SK-N-SH (cell line): ENCODE measurements around the gene TBC1D21. TPM values are rescaled to one million over a fixed set of nuclear protein-coding genes. Genes with fewer than 3 reads are reported as not detected.

Experiments used
- CTCF ChIA-PET: fragments of 300-600, 350-600 bp; formaldehyde crosslinking; extraction: SDS; loops from one replicate; lab custom pipeline; 2021; lab: Yijun Ruan, JAX
- POLR2A ChIA-PET: fragments of 350-600 bp; sonication (Branson Sonifier 250); formaldehyde crosslinking; extraction: SDS; loops from one replicate; lab custom pipeline; 2020; ENCODE audit warnings: antibody characterized with exemption, inconsistent platforms; lab: Yijun Ruan, JAX
- DNase-seq: peaks from one replicate; pipeline ENCODE4 v3.0.0; 2012
- H2AFZ ChIP-seq: fragments of 200-600 bp; sonication (generic); 2 replicates; pipeline ENCODE4 v1.8.1; 2016; ENCODE audit warnings: antibody characterized with exemption, mild to moderate bottlenecking, low read depth
- H3F3A ChIP-seq: fragments of 200-600 bp; sonication (generic); replicated peaks from 2 replicates; pipeline ENCODE3; 2016; ENCODE audit warnings: antibody characterized with exemption, mild to moderate bottlenecking; ENCODE audit not compliant: insufficient read depth
- H3K27ac ChIP-seq, 2 experiments: fragments of 200-500 bp in 1 of 2; fragments of 200-600 bp in 1 of 2; sonication (Bioruptor generic) in 1 of 2; sonication (generic), shearing (Covaris generic) in 1 of 2; 2 replicates each; pipeline versions ENCODE4 v1.5.1 to v1.6.1; 2014 to 2016; ENCODE audit warnings: low read depth in 2 of 2, inconsistent platforms in 1 of 2, low read length in 1 of 2, mild to moderate bottlenecking in 1 of 2, mixed read lengths in 1 of 2
- H3K27me3 ChIP-seq: fragments of 200-600 bp; sonication (generic), shearing (Covaris generic); 2 replicates; pipeline ENCODE4 v1.6.1; 2016; ENCODE audit warnings: mixed run types; ENCODE audit not compliant: insufficient read depth
- H3K36me3 ChIP-seq, 2 experiments: fragments of 200-500 bp in 1 of 2; fragments of 200-600 bp in 1 of 2; sonication (Bioruptor generic) in 1 of 2; sonication (generic) in 1 of 2; replicated peaks in 1 of 2; 2 replicates each; pipeline versions ENCODE3 to v1.5.1; 2014 to 2016; ENCODE audit warnings: low read length in 1 of 2, mild to moderate bottlenecking in 1 of 2; ENCODE audit not compliant: insufficient read depth in 2 of 2, control insufficient read depth in 1 of 2
- H3K4me1 ChIP-seq, 2 experiments: fragments of 200-500 bp in 1 of 2; fragments of 200-600 bp in 1 of 2; sonication (Bioruptor generic) in 1 of 2; sonication (generic), shearing (Covaris generic) in 1 of 2; 2 replicates each; pipeline versions ENCODE4 v1.5.1 to v1.6.1; 2014 to 2016; ENCODE audit warnings: low read depth in 1 of 2, low read length in 1 of 2, mixed run types in 1 of 2; ENCODE audit not compliant: insufficient read depth in 2 of 2, control insufficient read depth in 1 of 2
- H3K4me2 ChIP-seq: fragments of 200-600 bp; sonication (generic), shearing (Covaris generic); 2 replicates; pipeline ENCODE4 v1.6.1; 2017; ENCODE audit warnings: mixed run types
- H3K4me3 ChIP-seq, 2 experiments: fragments of 200-500 bp in 1 of 2; fragments of 200-600 bp in 1 of 2; sonication (Bioruptor generic) in 1 of 2; sonication (generic), shearing (Covaris generic) in 1 of 2; 2 replicates each; pipeline versions ENCODE4 v1.5.1 to v1.8.1; 2014 to 2016; ENCODE audit warnings: low read depth in 2 of 2, inconsistent platforms in 1 of 2, low read length in 1 of 2, mild to moderate bottlenecking in 1 of 2, mixed read lengths in 1 of 2, moderate library complexity in 1 of 2
- H3K79me2 ChIP-seq: fragments of 200-600 bp; sonication (generic); 2 replicates; pipeline ENCODE4 v1.8.1; 2017; ENCODE audit warnings: mild to moderate bottlenecking; ENCODE audit not compliant: insufficient read depth
- H3K9ac ChIP-seq: fragments of 200-600 bp; sonication (generic); 2 replicates; pipeline ENCODE4 v1.6.1; 2017; ENCODE audit warnings: mixed run types
- H3K9me2 ChIP-seq: fragments of 200-600 bp; sonication (generic); 2 replicates; pipeline ENCODE4 v1.6.1; 2017; ENCODE audit warnings: mixed run types
- H3K9me3 ChIP-seq: fragments of 200-600 bp; sonication (generic); 2 replicates; pipeline ENCODE4 v1.6.1; 2017; ENCODE audit warnings: mixed run types, mild to moderate bottlenecking, moderate library complexity
- H4K20me1 ChIP-seq: fragments of 200-600 bp; sonication (generic); 2 replicates; pipeline ENCODE4 v1.6.1; 2017; ENCODE audit warnings: mild to moderate bottlenecking, mixed run types; ENCODE audit not compliant: insufficient read depth
- ELF1 ChIP-seq: IDR thresholded peaks from 2 replicates; pipeline ENCODE4 v1.4.0; 2012
- EP300 ChIP-seq, 2 experiments: IDR thresholded peaks; 2 replicates each; pipeline versions ENCODE4 v1.4.0 to v1.6.1; 2012; ENCODE audit warnings: borderline replicate concordance in 1 of 2, low read depth in 1 of 2, low read length in 1 of 2
- EZH2phosphoT487 ChIP-seq: fragments of 200-600 bp; sonication (generic); IDR thresholded peaks from 2 replicates; pipeline ENCODE4 v1.6.1; 2017; ENCODE audit warnings: low read depth, mixed run types, mild to moderate bottlenecking, antibody characterized with exemption, moderate library complexity, borderline replicate concordance
- FOXM1 ChIP-seq: IDR thresholded peaks from 2 replicates; pipeline ENCODE4 v1.4.0; 2012; ENCODE audit warnings: low read depth, mild to moderate bottlenecking
- NFIC ChIP-seq: IDR thresholded peaks from 2 replicates; pipeline ENCODE4 v1.4.0; 2012; ENCODE audit warnings: borderline replicate concordance
- POLR2AphosphoS5 ChIP-seq: IDR thresholded peaks from 2 replicates; pipeline ENCODE4 v1.6.1; 2012; ENCODE audit warnings: low read depth, low read length
- RAD21 ChIP-seq: IDR thresholded peaks from 2 replicates; pipeline ENCODE4 v1.6.1; 2012; ENCODE audit warnings: mild to moderate bottlenecking, low read length
- RCOR1 ChIP-seq: fragments of 150-350 bp; IDR thresholded peaks from 2 replicates; pipeline ENCODE4 v1.6.1; 2017; ENCODE audit warnings: antibody characterized with exemption, low read length
- RXRA ChIP-seq: IDR thresholded peaks from 2 replicates; pipeline ENCODE4 v1.4.0; 2012; ENCODE audit warnings: low read depth, mild to moderate bottlenecking, borderline replicate concordance
- SIN3A ChIP-seq: IDR thresholded peaks from 2 replicates; pipeline ENCODE4 v1.6.1; 2012; ENCODE audit warnings: low read depth, mild to moderate bottlenecking, low read length, moderate library complexity, borderline replicate concordance
- SMC3 ChIP-seq: IDR thresholded peaks from 2 replicates; pipeline ENCODE4 v1.6.1; 2012; ENCODE audit warnings: low read depth, low read length, improper control_type of control experiment
- YY1 ChIP-seq: IDR thresholded peaks from 2 replicates; pipeline ENCODE4 v1.4.0; 2012; ENCODE audit warnings: low read depth, mild to moderate bottlenecking
- WGBS: methylation state at CpG from one replicate; pipeline ENCODE4 v1.1.6; 2017; ENCODE audit warnings: low lambda C conversion rate; 5-methylcytosine and 5-hydroxymethylcytosine counted together
- polyA plus RNA-seq, 3 experiments: library from polyadenylated mRNA; depleted of rRNA; stranded (reverse); fragments of >200 nt; gene quantifications; 2 replicates each; pipeline ENCODE4 v1.2.3, GENCODE V29; 2012
- TF ChIP-seq, protein P1 (sequence below): fragments of 200-600 bp; sonication (generic); IDR thresholded peaks from 2 replicates; pipeline ENCODE4 v1.6.1; 2017; ENCODE audit warnings: antibody characterized with exemption, mild to moderate bottlenecking, moderate library complexity
- TF ChIP-seq, protein P2 (sequence below): IDR thresholded peaks from 2 replicates; pipeline ENCODE4; 2012
- TF ChIP-seq, protein P3 (sequence below): IDR thresholded peaks from 2 replicates; pipeline ENCODE4 v1.4.0; 2012; ENCODE audit warnings: low read depth, borderline replicate concordance
- TF ChIP-seq, protein P4 (sequence below): IDR thresholded peaks from 2 replicates; pipeline ENCODE4 v1.6.1; 2012; ENCODE audit warnings: mild to moderate bottlenecking, low read depth, low read length, moderate library complexity

The TBC1D21 gene
- polyA plus RNA-seq, 1 of the 3 experiments (the other 2 are of a cell fraction): not detected

DNA sequence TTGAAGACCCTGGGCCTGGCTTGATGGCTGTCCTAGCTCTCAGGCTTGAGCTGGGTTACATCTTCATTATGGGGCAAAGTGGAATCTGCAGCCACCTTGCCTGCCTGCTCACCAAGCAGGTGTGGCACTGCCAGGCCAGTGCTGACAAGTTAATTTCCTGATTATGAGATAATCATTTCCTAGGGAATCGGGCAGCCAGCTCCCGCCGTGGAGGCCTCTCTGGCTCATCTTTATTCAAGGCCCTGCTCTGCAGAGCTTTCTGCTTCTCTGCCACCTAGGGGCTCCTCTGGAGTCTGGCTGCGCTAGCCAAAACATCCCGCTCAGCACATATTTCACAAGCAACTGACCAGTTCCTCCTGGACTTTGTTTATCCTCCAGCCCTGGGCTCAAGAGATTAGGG lies 62.8 kb downstream of the TBC1D21 start:
- no peak overlapping the region; the same call in 1 of the 2 replicates for H3K4me2 ChIP-seq
- peak overlapping the region in 1 of 2 experiments; percentile 64; a peak in 2 of 4 replicates for H3K27ac ChIP-seq
- H3K9me2 ChIP-seq: no peaks in the 10 kb centered on the region
- H3K27me3 ChIP-seq: no peaks in the 10 kb centered on the region
- H3F3A ChIP-seq: peaks cover 33% of the 10 kb centered on the region
- no peaks in the 10 kb centered on the region for H4K20me1 ChIP-seq
- no peak overlapping the region for H3K9ac ChIP-seq
- 64% methylated on average over 5 of the region's 5 CpGs for WGBS
- peak; percentile 70 for DNase-seq
- ChIA-PET POLR2A (interaction anchor here (0.8 to 0.9 kb wide), 2 partner anchors 9 to 15 kb away, joined by 3 to 4 read pairs; no protein-coding TSS in a partner anchor), CTCF (interaction anchor here (0.8 to 3.3 kb wide), 12 partner anchors 8 to 1014 kb away, joined by 3 to 12 read pairs (median 4); partner anchors contain the start of gene TBC1D21)
- TF ChIP-seq SMC3 (peak; percentile 20; the same call in 1 of the 2 replicates), RCOR1 (no peak), RAD21 (peak; percentile 36), ELF1 (no peak), FOXM1 (no peak), RXRA (no peak)
- TF ChIP-seq, protein P1, sequence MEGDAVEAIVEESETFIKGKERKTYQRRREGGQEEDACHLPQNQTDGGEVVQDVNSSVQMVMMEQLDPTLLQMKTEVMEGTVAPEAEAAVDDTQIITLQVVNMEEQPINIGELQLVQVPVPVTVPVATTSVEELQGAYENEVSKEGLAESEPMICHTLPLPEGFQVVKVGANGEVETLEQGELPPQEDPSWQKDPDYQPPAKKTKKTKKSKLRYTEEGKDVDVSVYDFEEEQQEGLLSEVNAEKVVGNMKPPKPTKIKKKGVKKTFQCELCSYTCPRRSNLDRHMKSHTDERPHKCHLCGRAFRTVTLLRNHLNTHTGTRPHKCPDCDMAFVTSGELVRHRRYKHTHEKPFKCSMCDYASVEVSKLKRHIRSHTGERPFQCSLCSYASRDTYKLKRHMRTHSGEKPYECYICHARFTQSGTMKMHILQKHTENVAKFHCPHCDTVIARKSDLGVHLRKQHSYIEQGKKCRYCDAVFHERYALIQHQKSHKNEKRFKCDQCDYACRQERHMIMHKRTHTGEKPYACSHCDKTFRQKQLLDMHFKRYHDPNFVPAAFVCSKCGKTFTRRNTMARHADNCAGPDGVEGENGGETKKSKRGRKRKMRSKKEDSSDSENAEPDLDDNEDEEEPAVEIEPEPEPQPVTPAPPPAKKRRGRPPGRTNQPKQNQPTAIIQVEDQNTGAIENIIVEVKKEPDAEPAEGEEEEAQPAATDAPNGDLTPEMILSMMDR: peak; percentile 24; the same call in 1 of the 2 replicates
- H3K9me3 ChIP-seq: no peaks in the 10 kb centered on the region
- no peak overlapping the region for H2AFZ ChIP-seq
- H3K79me2 ChIP-seq: peaks cover 28% of the 10 kb centered on the region
- H3K36me3 ChIP-seq: no peaks in the 10 kb centered on the region
- H3K4me1 ChIP-seq: peaks cover 53 to 67% of the 10 kb centered on the region in 2 experiments
- H3K4me3 ChIP-seq: no peak overlapping the region

DNA sequence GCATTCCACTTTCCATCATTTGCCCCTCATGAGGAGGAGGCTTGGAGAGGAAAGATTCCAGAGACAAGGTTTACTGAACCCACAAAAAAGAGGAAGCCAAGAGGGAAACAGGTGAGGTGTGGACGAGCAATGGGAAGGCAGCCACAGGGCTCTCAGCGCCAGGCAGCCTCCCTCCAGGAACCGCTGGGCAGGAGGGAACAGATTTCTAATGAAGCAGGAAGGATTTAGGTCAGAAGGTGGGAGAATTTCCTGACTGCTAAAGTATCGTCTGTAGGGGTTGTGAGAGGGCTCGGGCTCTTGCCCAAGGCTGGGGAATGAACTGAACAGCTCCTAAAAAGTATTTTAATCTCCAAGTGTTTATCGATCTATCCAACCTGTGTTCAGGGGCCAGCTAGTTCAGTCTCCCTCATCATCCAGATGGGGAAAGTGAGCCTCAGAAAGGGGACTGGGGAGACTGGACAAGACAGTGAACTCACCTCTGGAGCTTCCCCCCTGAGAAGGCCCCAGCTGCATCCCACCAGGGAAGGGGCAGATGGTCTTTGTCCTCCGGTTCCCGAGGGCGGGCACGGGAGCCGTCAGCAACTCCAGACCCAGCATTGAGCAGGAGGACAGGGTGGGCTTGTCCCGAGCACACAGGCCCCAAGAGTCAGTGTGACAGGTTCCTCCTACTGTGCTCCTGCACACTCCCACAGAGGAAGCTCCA lies 63.4 kb downstream of the TBC1D21 start:
- Histone ChIP-seq H3F3A (peaks cover 36% of the 10 kb centered on the region), H3K9ac (no peak overlapping the region), H3K27me3 (no peaks in the 10 kb centered on the region), H4K20me1 (no peaks in the 10 kb centered on the region), H3K27ac (peak overlapping the region in 1 of 2 experiments; percentile 64; a peak in 2 of 4 replicates), H3K36me3 (no peaks in the 10 kb centered on the region), H2AFZ (no peak overlapping the region), H3K79me2 (peaks cover 26% of the 10 kb centered on the region), H3K9me3 (no peaks in the 10 kb centered on the region), H3K4me1 (peaks cover 59 to 69% of the 10 kb centered on the region in 2 experiments), H3K4me2 (no peak overlapping the region; the same call in 1 of the 2 replicates), H3K4me3 (no peak overlapping the region), H3K9me2 (no peaks in the 10 kb centered on the region)
- no peak for DNase-seq
- ChIA-PET POLR2A (interaction anchor here (0.9 kb wide), 1 partner anchor 14 kb away, joined by 4 read pairs; no protein-coding TSS in a partner anchor), CTCF (interaction anchor here (0.8 to 3.3 kb wide), 14 partner anchors 9 to 1014 kb away, joined by 3 to 12 read pairs (median 4); partner anchors contain the start of gene TBC1D21)
- WGBS: 82% methylated on average over 11 of the region's 12 CpGs
- TF ChIP-seq POLR2AphosphoS5 (no peak), NFIC (no peak), EZH2phosphoT487 (no peak), RAD21 (no peak), YY1 (no peak), SIN3A (no peak), RCOR1 (no peak), EP300 (IDR thresholded peaks at IDR 0.05; ENCODE audit: borderline replicate concordance in 1 of 2, low read depth in 1 of 2, low read length in 1 of 2) (no peak), FOXM1 (no peak)
- TF ChIP-seq, protein P2, sequence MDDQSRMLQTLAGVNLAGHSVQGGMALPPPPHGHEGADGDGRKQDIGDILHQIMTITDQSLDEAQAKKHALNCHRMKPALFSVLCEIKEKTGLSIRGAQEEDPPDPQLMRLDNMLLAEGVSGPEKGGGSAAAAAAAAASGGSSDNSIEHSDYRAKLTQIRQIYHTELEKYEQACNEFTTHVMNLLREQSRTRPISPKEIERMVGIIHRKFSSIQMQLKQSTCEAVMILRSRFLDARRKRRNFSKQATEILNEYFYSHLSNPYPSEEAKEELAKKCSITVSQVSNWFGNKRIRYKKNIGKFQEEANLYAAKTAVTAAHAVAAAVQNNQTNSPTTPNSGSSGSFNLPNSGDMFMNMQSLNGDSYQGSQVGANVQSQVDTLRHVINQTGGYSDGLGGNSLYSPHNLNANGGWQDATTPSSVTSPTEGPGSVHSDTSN: no peak
- TF ChIP-seq, protein P3, sequence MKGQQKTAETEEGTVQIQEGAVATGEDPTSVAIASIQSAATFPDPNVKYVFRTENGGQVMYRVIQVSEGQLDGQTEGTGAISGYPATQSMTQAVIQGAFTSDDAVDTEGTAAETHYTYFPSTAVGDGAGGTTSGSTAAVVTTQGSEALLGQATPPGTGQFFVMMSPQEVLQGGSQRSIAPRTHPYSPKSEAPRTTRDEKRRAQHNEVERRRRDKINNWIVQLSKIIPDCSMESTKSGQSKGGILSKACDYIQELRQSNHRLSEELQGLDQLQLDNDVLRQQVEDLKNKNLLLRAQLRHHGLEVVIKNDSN: no peak
- TF ChIP-seq, protein P4, sequence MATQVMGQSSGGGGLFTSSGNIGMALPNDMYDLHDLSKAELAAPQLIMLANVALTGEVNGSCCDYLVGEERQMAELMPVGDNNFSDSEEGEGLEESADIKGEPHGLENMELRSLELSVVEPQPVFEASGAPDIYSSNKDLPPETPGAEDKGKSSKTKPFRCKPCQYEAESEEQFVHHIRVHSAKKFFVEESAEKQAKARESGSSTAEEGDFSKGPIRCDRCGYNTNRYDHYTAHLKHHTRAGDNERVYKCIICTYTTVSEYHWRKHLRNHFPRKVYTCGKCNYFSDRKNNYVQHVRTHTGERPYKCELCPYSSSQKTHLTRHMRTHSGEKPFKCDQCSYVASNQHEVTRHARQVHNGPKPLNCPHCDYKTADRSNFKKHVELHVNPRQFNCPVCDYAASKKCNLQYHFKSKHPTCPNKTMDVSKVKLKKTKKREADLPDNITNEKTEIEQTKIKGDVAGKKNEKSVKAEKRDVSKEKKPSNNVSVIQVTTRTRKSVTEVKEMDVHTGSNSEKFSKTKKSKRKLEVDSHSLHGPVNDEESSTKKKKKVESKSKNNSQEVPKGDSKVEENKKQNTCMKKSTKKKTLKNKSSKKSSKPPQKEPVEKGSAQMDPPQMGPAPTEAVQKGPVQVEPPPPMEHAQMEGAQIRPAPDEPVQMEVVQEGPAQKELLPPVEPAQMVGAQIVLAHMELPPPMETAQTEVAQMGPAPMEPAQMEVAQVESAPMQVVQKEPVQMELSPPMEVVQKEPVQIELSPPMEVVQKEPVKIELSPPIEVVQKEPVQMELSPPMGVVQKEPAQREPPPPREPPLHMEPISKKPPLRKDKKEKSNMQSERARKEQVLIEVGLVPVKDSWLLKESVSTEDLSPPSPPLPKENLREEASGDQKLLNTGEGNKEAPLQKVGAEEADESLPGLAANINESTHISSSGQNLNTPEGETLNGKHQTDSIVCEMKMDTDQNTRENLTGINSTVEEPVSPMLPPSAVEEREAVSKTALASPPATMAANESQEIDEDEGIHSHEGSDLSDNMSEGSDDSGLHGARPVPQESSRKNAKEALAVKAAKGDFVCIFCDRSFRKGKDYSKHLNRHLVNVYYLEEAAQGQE: no peak
